Measurements from ENCODE around the gene MYO3B.

- TF ChIP-seq POLR2AphosphoS5 (IDR thresholded peaks at IDR 0.05; ENCODE audit: borderline replicate concordance, low read depth, low read length) = no peak
- no peak for TF ChIP-seq EZH2 (IDR thresholded peaks at IDR 0.05)
- TF ChIP-seq FOXP2 (optimal IDR thresholded peaks at IDR 0.05; ENCODE audit: control extremely low read depth, extremely low read length, insufficient read depth) = no peak
Measured at GRCh38 chr2:170196963-170197362, 19.0 kb downstream of the MYO3B start.
